Measurements from ENCODE around the gene BABAM1. TPM values are rescaled to one million over a fixed set of nuclear protein-coding genes. Genes with fewer than 3 reads are reported as not detected.

The BABAM1 gene
- total RNA-seq, 1 experiment from 2014 or later, result 93.3 TPM

DNA sequence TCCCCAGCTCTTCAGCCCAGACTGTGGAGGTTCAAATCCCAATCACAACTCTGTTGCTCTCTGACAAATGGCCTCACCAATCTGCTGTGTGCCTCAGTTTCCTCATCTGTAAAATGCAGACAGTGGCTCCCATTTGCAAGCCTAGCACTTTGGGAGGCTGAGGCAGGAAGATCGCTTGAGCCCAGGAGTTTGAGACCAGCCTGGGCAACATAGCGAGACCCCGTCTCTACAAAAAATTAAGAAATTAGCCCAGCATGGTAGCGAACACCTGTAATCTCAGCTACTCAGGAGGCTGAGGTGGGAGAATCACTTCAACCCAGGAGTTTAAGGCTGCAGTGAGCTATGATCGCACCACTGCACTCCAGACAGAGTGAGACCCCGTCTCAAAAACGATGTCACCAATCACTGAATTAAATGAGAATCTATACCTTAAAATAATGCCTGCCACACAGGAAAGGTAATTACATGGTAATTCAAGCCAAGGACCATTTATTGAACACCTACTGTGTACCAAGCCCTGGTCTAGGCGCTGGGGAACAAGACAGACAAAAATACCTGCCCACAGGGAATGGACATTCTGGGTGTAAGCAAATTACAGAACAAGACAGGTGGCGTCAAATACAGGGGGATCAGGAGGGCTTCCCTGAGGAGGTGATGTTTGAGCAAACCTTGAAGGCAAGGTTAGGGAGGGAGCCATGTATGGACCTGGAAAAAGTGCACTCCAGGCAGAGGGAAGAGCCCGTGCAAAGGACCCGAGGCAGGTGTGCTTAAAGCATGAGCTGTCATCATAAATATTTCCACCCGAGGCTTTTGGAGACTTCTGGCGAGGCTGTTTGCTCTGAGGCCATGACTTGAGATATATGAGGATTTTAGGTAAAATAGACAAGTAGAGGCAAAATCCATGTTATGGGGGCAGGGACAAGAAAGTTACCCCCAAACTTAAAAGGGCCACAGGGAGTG lies 29.2 kb upstream of the BABAM1 start:
- H3K9me3 ChIP-seq (ENCODE audit: control insufficient read depth in 1 of 2, insufficient read depth in 1 of 2, low read depth in 1 of 2, low read length in 2 of 2), result no peaks in the 10 kb centered on the region
- no peak overlapping the region for H3K27ac ChIP-seq (ENCODE audit: low read depth, low read length)
- H2AFZ ChIP-seq (ENCODE audit: low read depth, low read length, poor library complexity, severe bottlenecking), result no peak overlapping the region
- no peak overlapping the region for H3K4me2 ChIP-seq (ENCODE audit: low read length)
- H3K9me2 ChIP-seq (ENCODE audit: insufficient read depth), result no peaks in the 10 kb centered on the region
- H3K4me1 ChIP-seq (ENCODE audit: control insufficient read depth in 1 of 2, insufficient read depth in 2 of 2, low read length in 2 of 2), result peaks cover 20 to 37% of the 10 kb centered on the region in 2 experiments
- ATAC-seq (no peak), DNase-seq (ENCODE audit: low read depth, low spot score) (no peak)
- ChIA-PET POLR2A (interaction anchor here (3.8 kb wide), 1 partner anchor 12 kb away, joined by 29 read pairs; the partner anchor contains the start of gene OCEL1), CTCF (no interaction called here), RAD21 (ENCODE audit: low non-redundant PET in 1 of 2, low total read pairs in 2 of 2, uncharacterized antibody in 2 of 2, unreplicated experiment in 2 of 2) (no interaction called here)
- peaks cover 0 to 15% of the 10 kb centered on the region in 2 experiments; a peak in 3 of 4 replicates for H3K36me3 ChIP-seq (ENCODE audit: control insufficient read depth in 1 of 2, insufficient read depth in 2 of 2, low read length in 2 of 2)
- H4K20me1 ChIP-seq (ENCODE audit: insufficient read depth), result peaks cover 7% of the 10 kb centered on the region; the same call in 1 of the 2 replicates
- BruUV-seq (replicated peaks), result no TSS peak
- no peak for TF ChIP-seq TCF7L2 (IDR thresholded peaks at IDR 0.05; ENCODE audit: borderline replicate concordance, extremely low read depth, insufficient read depth, insufficient read length)
- TF ChIP-seq, protein P1, sequence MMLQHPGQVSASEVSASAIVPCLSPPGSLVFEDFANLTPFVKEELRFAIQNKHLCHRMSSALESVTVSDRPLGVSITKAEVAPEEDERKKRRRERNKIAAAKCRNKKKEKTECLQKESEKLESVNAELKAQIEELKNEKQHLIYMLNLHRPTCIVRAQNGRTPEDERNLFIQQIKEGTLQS (IDR thresholded peaks at IDR 0.05), result no peak
- TF ChIP-seq, protein P2, sequence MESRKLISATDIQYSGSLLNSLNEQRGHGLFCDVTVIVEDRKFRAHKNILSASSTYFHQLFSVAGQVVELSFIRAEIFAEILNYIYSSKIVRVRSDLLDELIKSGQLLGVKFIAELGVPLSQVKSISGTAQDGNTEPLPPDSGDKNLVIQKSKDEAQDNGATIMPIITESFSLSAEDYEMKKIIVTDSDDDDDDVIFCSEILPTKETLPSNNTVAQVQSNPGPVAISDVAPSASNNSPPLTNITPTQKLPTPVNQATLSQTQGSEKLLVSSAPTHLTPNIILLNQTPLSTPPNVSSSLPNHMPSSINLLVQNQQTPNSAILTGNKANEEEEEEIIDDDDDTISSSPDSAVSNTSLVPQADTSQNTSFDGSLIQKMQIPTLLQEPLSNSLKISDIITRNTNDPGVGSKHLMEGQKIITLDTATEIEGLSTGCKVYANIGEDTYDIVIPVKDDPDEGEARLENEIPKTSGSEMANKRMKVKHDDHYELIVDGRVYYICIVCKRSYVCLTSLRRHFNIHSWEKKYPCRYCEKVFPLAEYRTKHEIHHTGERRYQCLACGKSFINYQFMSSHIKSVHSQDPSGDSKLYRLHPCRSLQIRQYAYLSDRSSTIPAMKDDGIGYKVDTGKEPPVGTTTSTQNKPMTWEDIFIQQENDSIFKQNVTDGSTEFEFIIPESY (IDR thresholded peaks at IDR 0.05; ENCODE audit: extremely low read depth, insufficient replicate concordance, low read length), result no peak
- TF ChIP-seq ZNF274 (IDR thresholded peaks at IDR 0.05; ENCODE audit: low read depth, low read length), result no peak
- no peak for TF ChIP-seq ELF1 (IDR thresholded peaks at IDR 0.05; ENCODE audit: borderline replicate concordance, low read depth)
- no peak for TF ChIP-seq CBX3 (IDR thresholded peaks at IDR 0.05; ENCODE audit: low read depth)
- TF ChIP-seq YY1 (IDR thresholded peaks at IDR 0.05; ENCODE audit: extremely low read depth, insufficient replicate concordance, low read depth, low read length), result no peak
- intact Hi-C loops (cut with micrococcal nuclease), result no loop called here
- peaks cover 56% of the 10 kb centered on the region for H3K79me2 ChIP-seq (ENCODE audit: insufficient read depth, low read length)
- no peaks in the 10 kb centered on the region for H3K27me3 ChIP-seq (ENCODE audit: insufficient read depth, low read length)
- H3K9ac ChIP-seq (ENCODE audit: low read length), result no peak overlapping the region
- H3K4me3 ChIP-seq (replicated peaks in 1 of 2; ENCODE audit: low read depth in 1 of 2, low read length in 2 of 2), result no peak overlapping the region
